ENCODE results near the gene ACVR2B.
A peak's percentile ranks its signal among the peaks of the same experiment; 100 is the strongest.
"Not testable (repeated sequence)": the region's sequence is repeated elsewhere in the genome, so short reads cannot be mapped to it uniquely, and the experiment has no call there.

The ACVR2B gene

GRCh38 chr3:38453075-38453912, at the start of gene ACVR2B:
Gene ACVR2B, plus strand, starts transcription at chr3:38453890. Its CDS starts 433 bp downstream, at chr3:38454323.
- TF ChIP-seq CTCF (IDR thresholded peaks at IDR 0.05): no peak
- peak; percentile 91 to 93 for DNase-seq
- no peaks in the 10 kb centered on the region for H3K9me3 ChIP-seq
- H3K27me3 ChIP-seq: no peaks in the 10 kb centered on the region
- H3K36me3 ChIP-seq: no peaks in the 10 kb centered on the region
- H3K4me3 ChIP-seq: peak within 1 kb of the TSS; percentile 72 to 95
- peak within 1 kb of the TSS; percentile 83 to 90 for H3K27ac ChIP-seq
- H3K4me1 ChIP-seq: peaks cover 0 to 21% (median 12%) of the 10 kb centered on the region in 4 donors
- intact Hi-C loops (cut with DNase I; ENCODE audit: low total_unique reads): no loop called here

GRCh38 chr3:38404286-38404685, 49.4 kb upstream of the ACVR2B start:
- no peak for TF ChIP-seq CTCF (IDR thresholded peaks at IDR 0.05)
- no peak overlapping the region for H3K27ac ChIP-seq
- peak in 1 of 2 donors; percentile 31 for DNase-seq
- no peaks in the 10 kb centered on the region for H3K27me3 ChIP-seq
- intact Hi-C loops (cut with DNase I; ENCODE audit: low total_unique reads): no loop called here
- H3K36me3 ChIP-seq: peaks cover 32 to 61% (median 51%) of the 10 kb centered on the region in 3 donors
- H3K4me3 ChIP-seq: no peak overlapping the region
- H3K4me1 ChIP-seq: no peaks in the 10 kb centered on the region
- no peaks in the 10 kb centered on the region for H3K9me3 ChIP-seq

- no peak for TF ChIP-seq CTCF (IDR thresholded peaks at IDR 0.05)
- H3K4me3 ChIP-seq: no peak overlapping the region
- H3K4me1 ChIP-seq: no peaks in the 10 kb centered on the region
- DNase-seq: no peak
- no peaks in the 10 kb centered on the region for H3K27me3 ChIP-seq
- H3K27ac ChIP-seq: no peak overlapping the region
- H3K9me3 ChIP-seq: no peaks in the 10 kb centered on the region
- intact Hi-C loops (cut with DNase I; ENCODE audit: low total_unique reads): no loop called here
- H3K36me3 ChIP-seq: no peaks in the 10 kb centered on the region
Observed at GRCh38 chr3:38411591-38411990, 42.1 kb upstream of the ACVR2B start.

- H3K4me1 ChIP-seq; H3K4me3 ChIP-seq; H3K27ac ChIP-seq; H3K9me3 ChIP-seq; H3K27me3 ChIP-seq; H3K36me3 ChIP-seq; intact Hi-C loops (cut with DNase I; ENCODE audit: low total_unique reads); DNase-seq: not testable (repeated sequence)
Observed at GRCh38 chr3:38420758-38421157, 32.9 kb upstream of the ACVR2B start.

- DNase-seq: no peak
- H3K9me3 ChIP-seq: no peaks in the 10 kb centered on the region
- intact Hi-C loops (cut with DNase I; ENCODE audit: low total_unique reads): no loop called here
- no peaks in the 10 kb centered on the region for H3K4me1 ChIP-seq
- no peak overlapping the region for H3K27ac ChIP-seq
- no peaks in the 10 kb centered on the region for H3K36me3 ChIP-seq
- H3K4me3 ChIP-seq: no peak overlapping the region
- no peaks in the 10 kb centered on the region for H3K27me3 ChIP-seq
- TF ChIP-seq CTCF (IDR thresholded peaks at IDR 0.05): no peak
Observed at GRCh38 chr3:38421679-38422336, 31.9 kb upstream of the ACVR2B start.

- H3K4me3 ChIP-seq; H3K4me1 ChIP-seq; H3K27me3 ChIP-seq; H3K9me3 ChIP-seq; DNase-seq; H3K36me3 ChIP-seq; H3K27ac ChIP-seq; intact Hi-C loops (cut with DNase I; ENCODE audit: low total_unique reads): not testable (repeated sequence)
Observed at GRCh38 chr3:38426798-38427426, 26.8 kb upstream of the ACVR2B start.

GRCh38 chr3:38432871-38433658, 20.6 kb upstream of the ACVR2B start:
- H3K27me3 ChIP-seq; intact Hi-C loops (cut with DNase I; ENCODE audit: low total_unique reads); DNase-seq; H3K27ac ChIP-seq; H3K4me1 ChIP-seq; H3K4me3 ChIP-seq; H3K36me3 ChIP-seq: not testable (repeated sequence)
- peaks cover 0 to 17% (median 13%) of the 10 kb centered on the region in 3 donors for H3K9me3 ChIP-seq

- H3K4me1 ChIP-seq; intact Hi-C loops (cut with DNase I; ENCODE audit: low total_unique reads); H3K4me3 ChIP-seq; H3K36me3 ChIP-seq; DNase-seq; H3K27me3 ChIP-seq; H3K27ac ChIP-seq: not testable (repeated sequence)
- H3K9me3 ChIP-seq: peaks cover 0 to 17% (median 17%) of the 10 kb centered on the region in 3 donors
Observed at GRCh38 chr3:38433661-38434060, 20.0 kb upstream of the ACVR2B start.

Data from tibial artery (tissue), 4 donors.